Fibroblast of skin of left biceps (primary cell): Measurements from ENCODE around the gene MN1.

ENCODE experiments used
- DNase-seq, 2 experiments: peaks; one replicate each; pipeline ENCODE4 v3.0.0-alpha.2; 2013; ENCODE audit warnings: low read depth in 2 of 2

Gene MN1

GRCh38 chr22:27801616-27802345 is at the start of gene MN1:
Gene MN1 (minus strand): TSS chr22:27801756. CDS start chr22:27800543, 1,213 bp downstream.
- DNase-seq: no peak

GRCh38 chr22:27850000-27850521 is 48.5 kb upstream of the MN1 start:
- DNase-seq: no peak

- no peak for DNase-seq
These were observed 46.4 kb upstream of the MN1 start for GRCh38 chr22:27848005-27848404.

- no peak for DNase-seq
These were observed 45.4 kb upstream of the MN1 start for GRCh38 chr22:27846910-27847309.

GRCh38 chr22:27846248-27846757 is 44.7 kb upstream of the MN1 start:
- no peak for DNase-seq

GRCh38 chr22:27845644-27846043 is 44.1 kb upstream of the MN1 start:
- no peak for DNase-seq

GRCh38 chr22:27844656-27845591 is 43.4 kb upstream of the MN1 start:
- no peak for DNase-seq

GRCh38 chr22:27844256-27844655 is 42.7 kb upstream of the MN1 start:
- DNase-seq: no peak

- DNase-seq: no peak
These were observed 41.9 kb upstream of the MN1 start for GRCh38 chr22:27843441-27843840.

- DNase-seq: peak; percentile 81 to 83
These were observed 41.3 kb upstream of the MN1 start for GRCh38 chr22:27842669-27843431.

GRCh38 chr22:27842201-27842600 is 40.6 kb upstream of the MN1 start:
- no peak for DNase-seq

GRCh38 chr22:27840436-27840835 is 38.9 kb upstream of the MN1 start:
- DNase-seq: no peak

GRCh38 chr22:27839057-27839660 is 37.6 kb upstream of the MN1 start:
- no peak for DNase-seq

- peak; percentile 83 to 88 for DNase-seq
These were observed 34.6 kb upstream of the MN1 start for GRCh38 chr22:27836181-27836580.

- DNase-seq: peak in 1 of 2 experiments; percentile 33
These were observed 33.9 kb upstream of the MN1 start for GRCh38 chr22:27835446-27835845.

- DNase-seq: no peak
These were observed 33.0 kb upstream of the MN1 start for GRCh38 chr22:27834364-27835185.

GRCh38 chr22:27833803-27834202 is 32.2 kb upstream of the MN1 start:
- DNase-seq: no peak

- no peak for DNase-seq
These were observed 31.1 kb upstream of the MN1 start for GRCh38 chr22:27832606-27833005.

- DNase-seq: no peak
These were observed 28.1 kb upstream of the MN1 start for GRCh38 chr22:27829620-27830019.
